Measurements from ENCODE around the gene COQ8B. TPM values are rescaled to one million over a fixed set of nuclear protein-coding genes. Genes with fewer than 3 reads are reported as not detected.

Gene COQ8B
- total and polyA plus RNA-seq, 9 donors, result 18.2 to 26.5 (median 23.3) TPM

Other genes starting within 250 kb of the COQ8B start
- 0.40 TPM for gene SPTBN4, start 249.9 kb downstream of the COQ8B start, total RNA-seq
- gene SPTBN4, start 249.9 kb downstream of the COQ8B start, polyA plus RNA-seq (ENCODE audit: insufficient read depth in 1 of 8, insufficient read length in 8 of 8, low replicate concordance in 1 of 8), result under 1 TPM; 0.23 to 0.73 (median 0.50) TPM
- 8.2 TPM for gene SHKBP1, start 140.0 kb downstream of the COQ8B start, total RNA-seq
- gene SHKBP1, start 140.0 kb downstream of the COQ8B start, polyA plus RNA-seq (ENCODE audit: insufficient read depth in 1 of 8, insufficient read length in 8 of 8, low replicate concordance in 1 of 8), result 10 to 100 TPM; 18.6 to 29.8 (median 21.6) TPM
- gene LTBP4, start 115.5 kb downstream of the COQ8B start, total RNA-seq, result 69.6 TPM
- gene LTBP4, start 115.5 kb downstream of the COQ8B start, polyA plus RNA-seq (ENCODE audit: insufficient read depth in 1 of 8, insufficient read length in 8 of 8, low replicate concordance in 1 of 8), result 100 to 1,000 TPM; 209 to 383 (median 313) TPM
- 14.6 TPM for gene NUMBL, start 26.2 kb downstream of the COQ8B start, total RNA-seq
- gene NUMBL, start 26.2 kb downstream of the COQ8B start, polyA plus RNA-seq (ENCODE audit: insufficient read depth in 1 of 8, insufficient read length in 8 of 8, low replicate concordance in 1 of 8), result 10 to 100 TPM; 26.7 to 39.5 (median 33.5) TPM
- gene ITPKC, start 226 bp upstream of the COQ8B start, total RNA-seq, result 8.2 TPM
- gene ITPKC, start 226 bp upstream of the COQ8B start, polyA plus RNA-seq (ENCODE audit: insufficient read depth in 1 of 8, insufficient read length in 8 of 8, low replicate concordance in 1 of 8), result 10 to 100 TPM in 7 of 8 donors, 1 to 10 TPM in 1; 8.2 to 13.0 (median 11.5) TPM
- gene ACTMAP, start 33.6 kb upstream of the COQ8B start, total RNA-seq, result 1.2 TPM
- gene ACTMAP, start 33.6 kb upstream of the COQ8B start, polyA plus RNA-seq (ENCODE audit: insufficient read depth in 1 of 8, insufficient read length in 8 of 8, low replicate concordance in 1 of 8), result 10 to 100 TPM in 6 of 8 donors, 1 to 10 TPM in 2; 7.8 to 13.0 (median 11.2) TPM
- gene SNRPA, start 34.3 kb upstream of the COQ8B start, total RNA-seq, result 27.0 TPM
- gene SNRPA, start 34.3 kb upstream of the COQ8B start, polyA plus RNA-seq (ENCODE audit: insufficient read depth in 1 of 8, insufficient read length in 8 of 8, low replicate concordance in 1 of 8), result 10 to 100 TPM; 56.2 to 88.4 (median 74.5) TPM
- gene MIA, start 58.6 kb upstream of the COQ8B start, total RNA-seq, result 3.3 TPM
- 1 to 10 TPM in 6 of 8 donors, under 1 TPM in 1, not detected in 1; 0.67 to 5.9 (median 2.9) TPM for gene MIA, start 58.6 kb upstream of the COQ8B start, polyA plus RNA-seq (ENCODE audit: insufficient read depth in 1 of 8, insufficient read length in 8 of 8, low replicate concordance in 1 of 8)
- gene RAB4B, start 61.4 kb upstream of the COQ8B start, total RNA-seq, result 6.0 TPM
- 10 to 100 TPM in 3 of 8 donors, 1 to 10 TPM in 5; 7.2 to 11.0 (median 9.6) TPM for gene RAB4B, start 61.4 kb upstream of the COQ8B start, polyA plus RNA-seq (ENCODE audit: insufficient read depth in 1 of 8, insufficient read length in 8 of 8, low replicate concordance in 1 of 8)
- gene EGLN2, start 82.3 kb upstream of the COQ8B start, total RNA-seq, result 52.0 TPM
- gene EGLN2, start 82.3 kb upstream of the COQ8B start, polyA plus RNA-seq (ENCODE audit: insufficient read depth in 1 of 8, insufficient read length in 8 of 8, low replicate concordance in 1 of 8), result 10 to 100 TPM; 46.8 to 58.7 (median 52.4) TPM
- not detected for gene CYP2A6, start 133.6 kb upstream of the COQ8B start, total RNA-seq
- gene CYP2A6, start 133.6 kb upstream of the COQ8B start, polyA plus RNA-seq (ENCODE audit: insufficient read depth in 1 of 8, insufficient read length in 8 of 8, low replicate concordance in 1 of 8), result under 1 TPM in 1 of 8 donors, not detected in 7; 0.12 TPM
- gene CYP2A7, start 165.3 kb upstream of the COQ8B start, total RNA-seq, result not detected
- gene CYP2A7, start 165.3 kb upstream of the COQ8B start, polyA plus RNA-seq (ENCODE audit: insufficient read depth in 1 of 8, insufficient read length in 8 of 8, low replicate concordance in 1 of 8), result under 1 TPM in 2 of 8 donors, not detected in 6; 0.05 to 0.19 TPM